HG03457 (cell line): ENCODE results near the gene IRX2.

Source experiments
- ATAC-seq: cut with Tn5 transposase; IDR thresholded peaks from one replicate; pipeline ENCODE4 v1.9.1; 2021; ENCODE audit warnings: moderate number of reproducible peaks; ENCODE audit not compliant: unreplicated experiment

The IRX2 gene

GRCh38 chr5:2721385-2722138 lies 29.9 kb downstream of the IRX2 start:
- no peak for ATAC-seq

GRCh38 chr5:2719332-2719731 lies 32.1 kb downstream of the IRX2 start:
- no peak for ATAC-seq

- no peak for ATAC-seq
These were observed 33.4 kb downstream of the IRX2 start for GRCh38 chr5:2718115-2718514.

GRCh38 chr5:2715856-2716255 lies 35.6 kb downstream of the IRX2 start:
- no peak for ATAC-seq

DNA sequence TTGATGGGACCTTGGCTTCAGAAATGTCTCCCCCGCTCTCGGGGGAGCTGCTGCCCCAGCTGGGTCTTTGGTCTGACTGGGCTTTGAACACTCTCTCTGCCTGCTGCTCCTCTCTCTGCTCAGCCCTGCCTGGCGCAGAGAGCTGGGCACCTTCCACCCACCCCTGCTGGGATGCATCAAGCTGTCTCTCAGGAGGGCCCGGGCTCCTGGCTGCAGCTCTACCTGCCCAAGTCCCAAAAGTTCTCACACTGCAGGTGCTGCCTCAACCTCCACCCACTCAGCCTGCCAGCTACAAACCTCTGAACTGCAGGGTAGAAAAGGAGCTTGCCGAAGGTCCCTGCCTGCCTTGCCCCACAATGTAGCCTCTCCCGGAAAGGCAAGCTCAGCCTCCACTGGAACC lies 36.7 kb downstream of the IRX2 start:
- no peak for ATAC-seq

DNA sequence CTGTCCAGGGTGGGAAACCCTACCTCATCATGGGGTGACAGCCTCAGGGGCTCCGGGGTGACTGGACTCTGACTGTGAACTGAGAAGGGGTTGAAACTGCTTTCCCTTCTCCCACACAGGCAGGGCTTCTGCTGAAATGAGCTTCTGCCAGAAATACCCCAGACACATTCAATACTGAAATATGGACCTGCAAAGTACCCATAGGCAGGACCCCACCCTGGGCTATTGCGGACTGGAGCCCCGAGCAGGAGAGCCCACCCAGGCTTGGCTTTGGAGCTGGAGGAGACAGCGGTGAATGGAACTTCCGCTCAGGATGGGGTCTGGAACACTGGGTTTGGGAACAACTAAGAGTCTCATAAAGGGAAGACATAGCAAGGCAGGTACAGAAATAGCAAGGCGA lies 37.5 kb downstream of the IRX2 start:
- no peak for ATAC-seq

DNA sequence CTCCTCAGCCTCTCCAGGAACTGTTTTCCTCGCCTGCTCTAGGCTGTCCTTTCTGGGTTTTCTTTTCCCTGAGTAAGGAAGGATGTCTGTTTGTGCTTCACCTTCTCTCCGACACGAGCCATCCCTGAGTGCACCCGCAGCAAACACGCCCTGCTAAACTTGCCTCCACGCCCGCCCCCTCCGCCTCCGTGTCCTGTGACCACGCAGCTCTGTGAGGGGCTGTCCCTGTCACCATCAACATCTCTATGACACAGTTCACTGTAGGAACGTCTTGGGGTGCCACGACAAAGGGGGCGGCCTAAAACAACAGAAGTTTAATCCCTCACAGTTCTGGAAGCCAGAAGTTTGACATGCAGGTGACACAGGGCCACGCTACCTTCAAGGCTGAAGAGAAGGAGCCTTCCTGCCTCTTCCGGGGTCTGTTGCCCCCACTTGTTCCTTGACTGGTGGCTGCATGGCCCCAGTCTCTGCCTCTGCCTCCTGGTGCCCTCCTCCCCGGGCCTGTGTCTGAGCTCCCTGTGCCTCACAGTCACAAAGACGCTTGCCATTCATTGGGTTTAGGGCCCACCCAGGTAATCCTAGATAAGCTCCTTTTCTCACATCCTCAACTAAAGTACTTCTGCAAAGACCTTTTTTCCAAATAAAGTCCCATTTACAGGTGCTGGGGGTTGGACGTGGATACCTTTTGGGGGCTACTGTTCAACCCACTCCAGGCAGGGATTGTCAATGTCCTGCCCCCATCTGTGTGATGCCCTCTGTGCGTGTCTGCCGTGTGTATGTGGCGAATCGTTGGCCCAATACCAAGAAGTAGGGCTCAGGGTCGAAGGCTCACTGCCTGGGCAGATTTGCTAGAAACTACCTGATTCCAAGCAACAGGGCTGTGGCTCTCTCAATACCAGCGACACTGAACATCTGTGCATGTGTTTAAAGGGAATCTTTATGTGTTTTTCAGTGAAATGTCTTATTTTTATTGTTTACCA lies 39.7 kb downstream of the IRX2 start:
- no peak for ATAC-seq

DNA sequence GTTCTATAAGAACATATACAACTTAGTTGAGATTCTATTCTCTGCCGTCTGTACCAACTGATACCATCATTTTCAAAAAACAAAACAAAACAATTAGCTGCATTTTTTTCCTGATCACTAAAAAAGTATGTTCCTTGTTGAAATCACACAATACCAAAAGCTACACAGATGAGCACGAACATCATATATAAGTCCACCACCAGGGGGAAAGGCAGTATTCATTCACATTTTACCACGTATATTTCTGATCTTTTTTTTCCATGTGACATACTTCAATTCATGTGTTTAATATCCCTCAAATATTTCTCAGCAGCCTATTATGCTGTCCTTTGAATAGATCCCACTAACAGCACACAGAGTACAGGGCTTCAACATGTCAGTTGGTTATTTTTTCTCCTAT lies 40.6 kb downstream of the IRX2 start:
- ATAC-seq: no peak

DNA sequence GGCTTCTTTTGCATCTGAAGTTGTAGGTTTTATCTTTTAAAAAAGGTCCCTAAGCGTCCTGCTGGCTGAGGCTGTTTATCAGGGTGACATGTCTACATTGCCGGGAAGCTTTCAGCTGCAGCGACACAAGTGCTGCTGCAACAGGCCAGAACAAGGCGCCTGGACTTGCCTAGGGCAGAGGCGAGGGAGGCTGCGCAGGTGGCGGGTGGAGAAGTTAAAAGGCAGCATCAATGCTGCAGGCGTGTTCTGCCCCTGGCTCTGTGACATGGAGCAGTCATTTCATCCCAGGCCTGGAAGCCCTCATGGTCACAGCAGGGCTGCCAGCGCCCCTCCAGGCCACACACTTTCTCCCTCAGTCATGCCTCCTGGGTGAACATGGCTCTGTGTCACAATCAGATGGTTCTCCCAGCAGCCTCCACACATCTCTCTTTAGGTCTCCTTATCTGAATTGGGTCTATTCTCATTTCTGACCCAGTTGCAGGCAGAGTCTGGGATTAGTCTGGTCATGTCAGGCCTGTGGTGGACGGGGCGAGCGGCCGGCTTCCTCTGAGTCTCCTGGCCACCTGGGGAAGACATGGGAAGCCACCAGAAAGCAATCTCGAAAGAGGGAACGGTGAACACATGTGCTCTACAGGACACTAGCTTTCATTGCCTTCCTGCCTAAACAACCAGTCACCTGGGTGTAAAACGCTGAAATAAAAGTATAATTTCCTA lies 41.3 kb downstream of the IRX2 start:
- no peak for ATAC-seq

- no peak for ATAC-seq
These were observed 42.7 kb downstream of the IRX2 start for GRCh38 chr5:2708751-2709150.

GRCh38 chr5:2708132-2708531 lies 43.3 kb downstream of the IRX2 start:
- no peak for ATAC-seq

DNA sequence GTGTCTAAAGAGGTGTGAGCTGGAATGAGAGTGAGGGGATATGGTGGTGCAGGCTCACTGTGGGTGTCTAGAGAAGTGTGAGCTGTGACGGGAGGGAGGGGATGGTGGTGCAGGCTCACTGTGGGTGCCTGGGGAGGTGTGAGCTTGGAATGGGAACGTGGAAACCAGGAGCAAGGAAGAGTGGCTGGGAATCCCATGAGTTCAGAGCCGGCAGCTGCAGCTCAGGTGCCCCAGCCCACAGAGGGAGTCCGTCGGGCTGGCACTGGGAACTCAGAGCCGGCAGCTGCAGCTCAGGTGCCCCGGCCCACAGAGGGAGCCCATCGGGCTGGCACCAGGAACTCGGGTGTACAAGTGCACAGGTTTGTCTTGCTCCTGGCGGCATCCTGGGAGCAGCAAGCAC lies 45.6 kb downstream of the IRX2 start:
- ATAC-seq: no peak

- no peak for ATAC-seq
These were observed 46.5 kb downstream of the IRX2 start for GRCh38 chr5:2704806-2705645.

DNA sequence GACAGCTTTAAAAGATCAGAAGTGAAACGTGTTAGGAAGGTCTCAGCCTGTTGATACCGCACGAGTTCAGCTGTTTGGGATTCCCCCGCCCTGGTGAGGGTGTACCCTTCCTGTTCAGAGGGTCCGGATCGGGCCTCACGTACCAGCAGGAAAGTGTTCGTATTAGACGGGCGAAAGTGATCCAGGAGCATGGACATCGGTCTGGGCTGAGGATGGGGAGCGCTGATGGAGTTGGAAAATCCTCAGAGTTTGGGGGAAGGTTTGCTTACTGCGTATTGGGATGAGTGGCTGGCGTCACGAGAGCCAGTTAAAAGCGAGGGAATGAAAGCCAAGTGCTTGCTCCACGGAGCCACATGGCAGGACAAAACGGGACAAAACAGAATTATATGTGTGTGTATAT lies 47.4 kb downstream of the IRX2 start:
- ATAC-seq: no peak

DNA sequence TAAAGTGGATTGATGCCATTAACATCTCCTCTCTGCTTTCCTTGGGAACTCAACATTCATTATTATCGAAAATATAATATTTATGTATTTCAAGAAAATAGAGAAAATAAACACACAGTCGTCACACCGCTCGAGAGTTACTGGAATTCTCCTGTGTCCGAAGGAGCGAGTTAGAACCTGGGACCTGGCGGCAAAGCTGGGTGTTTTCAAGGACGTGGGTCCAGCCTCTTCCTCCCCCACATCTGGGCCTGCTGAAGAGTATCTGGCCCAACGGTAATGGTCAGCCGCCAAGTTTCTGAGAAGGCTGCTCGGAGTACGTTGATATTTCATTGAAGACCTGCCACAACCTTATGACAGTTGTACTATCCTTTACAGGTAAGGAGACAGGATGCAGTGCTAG lies 47.9 kb downstream of the IRX2 start:
- ATAC-seq: no peak

DNA sequence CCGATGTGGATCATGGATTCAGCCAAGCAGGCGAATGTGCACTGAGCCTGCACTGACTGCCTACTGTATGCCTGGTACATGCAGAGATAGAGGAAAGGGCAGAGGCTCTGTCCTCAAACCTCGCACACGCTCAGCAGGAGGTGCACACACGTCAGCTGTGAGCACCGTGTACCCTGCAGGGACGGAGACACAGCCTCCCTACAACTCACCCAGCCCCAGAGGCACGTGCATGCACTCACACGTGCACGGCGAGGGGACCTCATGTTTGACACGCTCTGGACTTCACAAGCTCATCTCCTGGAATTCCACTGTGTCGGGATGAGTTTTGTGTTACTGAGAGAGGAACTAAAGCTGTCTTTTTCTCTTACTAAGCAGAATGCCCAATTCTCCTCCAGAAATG lies 48.4 kb downstream of the IRX2 start:
- no peak for ATAC-seq

GRCh38 chr5:2702096-2702879 lies 49.2 kb downstream of the IRX2 start:
- ATAC-seq: no peak

GRCh38 chr5:2701592-2701991 lies 49.9 kb downstream of the IRX2 start:
- ATAC-seq: no peak

DNA sequence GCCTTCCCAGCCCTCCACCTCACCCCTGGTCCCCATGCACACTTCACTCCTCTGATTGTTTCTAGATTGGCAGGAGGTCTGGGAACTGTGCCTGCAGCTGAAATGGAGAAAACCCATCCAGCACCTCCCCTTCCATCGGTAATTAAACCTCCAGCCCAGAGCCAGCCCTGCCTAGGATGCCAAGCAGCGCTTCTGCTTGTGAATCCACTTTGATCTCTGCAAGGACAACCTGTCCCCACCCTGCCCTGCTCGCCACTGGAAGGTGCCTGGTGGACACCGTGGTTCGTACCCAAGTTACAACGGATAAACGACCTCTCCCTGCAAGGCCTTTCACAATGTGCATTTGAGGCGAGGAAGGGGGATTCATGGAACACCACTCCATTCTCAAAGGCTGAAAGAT lies 50.6 kb downstream of the IRX2 start:
- no peak for ATAC-seq

GRCh38 chr5:2699686-2700085 lies 51.8 kb downstream of the IRX2 start:
- ATAC-seq: no peak
